ENCODE data around the gene SFTPB.
A peak's percentile ranks its signal among the peaks of the same experiment; 100 is the strongest.

The SFTPB gene

GRCh38 chr2:85684806-85685205, 16.8 kb upstream of the SFTPB start:
- H3K9ac ChIP-seq (ENCODE audit: low read length): no peak overlapping the region
- peaks cover 22% of the 10 kb centered on the region for H3K4me1 ChIP-seq (ENCODE audit: control insufficient read depth, insufficient read depth, low read length)
- no peak for DNase-seq (ENCODE audit: low read depth)

GRCh38 chr2:85684380-85684779, 16.4 kb upstream of the SFTPB start:
- Histone ChIP-seq H3K4me3 (ENCODE audit: low read length) (no peak overlapping the region), H3K36me3 (ENCODE audit: control insufficient read depth, insufficient read depth, low read length, severe bottlenecking) (no peaks in the 10 kb centered on the region), H3K4me1 (ENCODE audit: control insufficient read depth, insufficient read depth, low read length) (peaks cover 22% of the 10 kb centered on the region), H3K9ac (ENCODE audit: low read length) (no peak overlapping the region), H3K9me3 (ENCODE audit: control insufficient read depth, low read length) (no peaks in the 10 kb centered on the region), H3K27me3 (replicated peaks; ENCODE audit: control insufficient read depth, insufficient read depth, low read length) (no peaks in the 10 kb centered on the region)
- no peak for DNase-seq (ENCODE audit: low read depth)

More at GRCh38 chr2:85684806-85685205, 16.8 kb upstream of the SFTPB start:
- Histone ChIP-seq H3K36me3 (ENCODE audit: control insufficient read depth, insufficient read depth, low read length, severe bottlenecking) (no peaks in the 10 kb centered on the region), H3K4me3 (ENCODE audit: low read length) (no peak overlapping the region), H3K27me3 (replicated peaks; ENCODE audit: control insufficient read depth, insufficient read depth, low read length) (no peaks in the 10 kb centered on the region), H3K9me3 (ENCODE audit: control insufficient read depth, low read length) (no peaks in the 10 kb centered on the region)

GRCh38 chr2:85682378-85682777, 14.4 kb upstream of the SFTPB start:
- Histone ChIP-seq H3K4me1 (ENCODE audit: control insufficient read depth, insufficient read depth, low read length) (peaks cover 30% of the 10 kb centered on the region), H3K9ac (ENCODE audit: low read length) (no peak overlapping the region), H3K27me3 (replicated peaks; ENCODE audit: control insufficient read depth, insufficient read depth, low read length) (no peaks in the 10 kb centered on the region), H3K9me3 (ENCODE audit: control insufficient read depth, low read length) (no peaks in the 10 kb centered on the region), H3K4me3 (ENCODE audit: low read length) (no peak overlapping the region), H3K36me3 (ENCODE audit: control insufficient read depth, insufficient read depth, low read length, severe bottlenecking) (no peaks in the 10 kb centered on the region)
- no peak for DNase-seq (ENCODE audit: low read depth)

GRCh38 chr2:85681776-85682175, 13.8 kb upstream of the SFTPB start:
- Histone ChIP-seq H3K36me3 (ENCODE audit: control insufficient read depth, insufficient read depth, low read length, severe bottlenecking) (no peaks in the 10 kb centered on the region), H3K9me3 (ENCODE audit: control insufficient read depth, low read length) (no peaks in the 10 kb centered on the region), H3K4me1 (ENCODE audit: control insufficient read depth, insufficient read depth, low read length) (peaks cover 26% of the 10 kb centered on the region), H3K4me3 (ENCODE audit: low read length) (no peak overlapping the region), H3K9ac (ENCODE audit: low read length) (no peak overlapping the region), H3K27me3 (replicated peaks; ENCODE audit: control insufficient read depth, insufficient read depth, low read length) (no peaks in the 10 kb centered on the region)
- no peak for DNase-seq (ENCODE audit: low read depth)

- H3K36me3 ChIP-seq (ENCODE audit: control insufficient read depth, insufficient read depth, low read length, severe bottlenecking): no peaks in the 10 kb centered on the region
- no peaks in the 10 kb centered on the region for H3K9me3 ChIP-seq (ENCODE audit: control insufficient read depth, low read length)
- no peak for DNase-seq (ENCODE audit: low read depth)
- no peak overlapping the region for H3K9ac ChIP-seq (ENCODE audit: low read length)
- no peak overlapping the region for H3K4me3 ChIP-seq (ENCODE audit: low read length)
- H3K4me1 ChIP-seq (ENCODE audit: control insufficient read depth, insufficient read depth, low read length): peaks cover 30% of the 10 kb centered on the region
- no peaks in the 10 kb centered on the region for H3K27me3 ChIP-seq (replicated peaks; ENCODE audit: control insufficient read depth, insufficient read depth, low read length)
These were observed 13.4 kb upstream of the SFTPB start for GRCh38 chr2:85681372-85681763.

- peaks cover 32% of the 10 kb centered on the region for H3K4me1 ChIP-seq (ENCODE audit: control insufficient read depth, insufficient read depth, low read length)
- H3K36me3 ChIP-seq (ENCODE audit: control insufficient read depth, insufficient read depth, low read length, severe bottlenecking): no peaks in the 10 kb centered on the region
- no peak overlapping the region for H3K4me3 ChIP-seq (ENCODE audit: low read length)
- no peak overlapping the region for H3K9ac ChIP-seq (ENCODE audit: low read length)
- no peaks in the 10 kb centered on the region for H3K9me3 ChIP-seq (ENCODE audit: control insufficient read depth, low read length)
- DNase-seq (ENCODE audit: low read depth): no peak
- no peaks in the 10 kb centered on the region for H3K27me3 ChIP-seq (replicated peaks; ENCODE audit: control insufficient read depth, insufficient read depth, low read length)
These were observed 12.8 kb upstream of the SFTPB start for GRCh38 chr2:85680707-85681371.

DNA sequence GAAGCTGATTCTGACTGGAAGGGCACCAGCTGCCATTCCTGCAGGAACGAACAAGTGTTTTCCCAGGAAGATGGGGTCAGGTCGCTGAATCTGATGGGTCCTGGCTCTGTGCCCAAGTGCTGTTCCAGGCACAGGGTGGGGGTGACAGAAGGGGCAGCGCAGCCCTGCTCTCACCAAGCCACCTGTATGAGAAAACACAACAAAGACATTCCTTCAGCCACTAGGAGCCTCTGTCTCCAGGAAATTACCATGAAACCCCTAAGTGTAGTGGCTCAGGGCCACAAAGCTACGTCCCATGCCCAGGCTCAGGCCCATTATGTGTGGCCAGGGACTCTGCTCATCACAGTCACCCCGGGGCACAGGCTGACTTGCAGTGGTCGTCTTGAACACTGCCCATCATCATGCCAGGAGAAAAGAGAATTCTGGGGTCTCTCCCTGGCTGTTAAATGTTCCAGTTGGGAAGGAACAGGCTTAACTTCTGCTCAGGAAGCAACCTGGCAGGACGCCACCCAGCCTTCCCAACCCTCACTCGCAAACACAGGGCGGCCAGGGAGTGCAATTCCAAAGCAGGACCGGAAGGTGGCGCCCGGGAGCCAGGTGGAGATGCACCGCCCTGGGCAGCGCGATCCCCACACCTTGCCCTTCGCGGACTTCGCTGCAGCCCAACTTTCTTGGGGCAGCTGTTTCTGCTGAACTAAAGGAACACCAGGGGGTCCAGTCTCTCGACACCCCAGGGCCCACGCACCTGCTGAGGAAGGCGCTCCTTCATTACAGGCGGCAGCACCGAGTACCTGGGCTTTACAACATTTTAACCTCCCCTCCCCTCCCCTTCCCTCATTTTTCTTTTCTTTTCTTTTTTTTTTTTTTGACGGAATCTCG, 11.0 kb upstream of the SFTPB start:
- peak; percentile 86 for DNase-seq (ENCODE audit: low read depth)
- Histone ChIP-seq H3K9me3 (ENCODE audit: control insufficient read depth, low read length) (no peaks in the 10 kb centered on the region), H3K9ac (ENCODE audit: low read length) (no peak overlapping the region), H3K4me1 (ENCODE audit: control insufficient read depth, insufficient read depth, low read length) (peaks cover 46% of the 10 kb centered on the region), H3K4me3 (ENCODE audit: low read length) (no peak overlapping the region), H3K27me3 (replicated peaks; ENCODE audit: control insufficient read depth, insufficient read depth, low read length) (no peaks in the 10 kb centered on the region), H3K36me3 (ENCODE audit: control insufficient read depth, insufficient read depth, low read length, severe bottlenecking) (no peaks in the 10 kb centered on the region)

GRCh38 chr2:85678377-85678776, 10.4 kb upstream of the SFTPB start:
- DNase-seq (ENCODE audit: low read depth): no peak
- no peaks in the 10 kb centered on the region for H3K9me3 ChIP-seq (ENCODE audit: control insufficient read depth, low read length)
- no peak overlapping the region for H3K9ac ChIP-seq (ENCODE audit: low read length)
- H3K27me3 ChIP-seq (replicated peaks; ENCODE audit: control insufficient read depth, insufficient read depth, low read length): no peaks in the 10 kb centered on the region
- no peak overlapping the region for H3K4me3 ChIP-seq (ENCODE audit: low read length)
- peaks cover 52% of the 10 kb centered on the region for H3K4me1 ChIP-seq (ENCODE audit: control insufficient read depth, insufficient read depth, low read length)
- H3K36me3 ChIP-seq (ENCODE audit: control insufficient read depth, insufficient read depth, low read length, severe bottlenecking): no peaks in the 10 kb centered on the region

DNA sequence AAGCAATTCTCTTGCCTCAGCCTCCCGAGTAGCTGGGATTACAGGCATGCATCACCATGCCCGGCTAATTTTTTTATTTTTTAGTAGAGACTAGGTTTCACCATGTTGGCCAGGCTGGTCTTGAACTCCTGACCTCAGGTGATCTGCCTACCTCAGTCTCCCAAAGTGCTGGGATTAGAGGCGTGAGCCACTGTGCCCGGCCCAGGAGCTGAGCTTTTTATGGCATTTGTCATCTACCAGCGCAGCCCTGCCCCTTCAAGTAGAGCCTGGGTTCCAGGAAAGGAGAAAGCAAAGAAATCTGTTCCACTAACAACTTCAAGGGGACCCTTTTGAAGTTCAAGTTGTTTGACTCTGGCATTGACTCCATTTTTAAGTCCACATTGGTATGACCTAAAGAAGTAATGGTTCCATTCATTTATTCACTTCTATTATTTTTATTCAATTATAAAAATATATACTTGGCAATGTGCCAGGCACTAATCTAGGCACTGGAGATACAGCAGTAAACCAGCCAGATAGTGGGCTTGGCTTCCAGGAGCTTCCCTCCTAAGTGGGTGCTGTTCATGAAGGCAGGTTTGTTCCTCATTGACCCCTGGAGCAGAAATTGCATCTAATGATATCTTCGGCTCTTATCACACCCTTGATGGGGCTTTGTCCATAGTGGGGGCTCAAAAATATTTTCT, 8.0 kb upstream of the SFTPB start:
- H3K36me3 ChIP-seq (ENCODE audit: control insufficient read depth, insufficient read depth, low read length, severe bottlenecking): no peaks in the 10 kb centered on the region
- peaks cover 39% of the 10 kb centered on the region for H3K4me1 ChIP-seq (ENCODE audit: control insufficient read depth, insufficient read depth, low read length)
- no peaks in the 10 kb centered on the region for H3K9me3 ChIP-seq (ENCODE audit: control insufficient read depth, low read length)
- no peak overlapping the region for H3K4me3 ChIP-seq (ENCODE audit: low read length)
- DNase-seq (ENCODE audit: low read depth): no peak
- no peak overlapping the region for H3K9ac ChIP-seq (ENCODE audit: low read length)
- peaks cover 2% of the 10 kb centered on the region for H3K27me3 ChIP-seq (replicated peaks; ENCODE audit: control insufficient read depth, insufficient read depth, low read length)

GRCh38 chr2:85675427-85675826, 7.4 kb upstream of the SFTPB start:
- no peak overlapping the region for H3K9ac ChIP-seq (ENCODE audit: low read length)
- no peak for DNase-seq (ENCODE audit: low read depth)
- H3K27me3 ChIP-seq (replicated peaks; ENCODE audit: control insufficient read depth, insufficient read depth, low read length): peaks cover 2% of the 10 kb centered on the region
- no peaks in the 10 kb centered on the region for H3K36me3 ChIP-seq (ENCODE audit: control insufficient read depth, insufficient read depth, low read length, severe bottlenecking)
- peaks cover 36% of the 10 kb centered on the region for H3K4me1 ChIP-seq (ENCODE audit: control insufficient read depth, insufficient read depth, low read length)
- H3K4me3 ChIP-seq (ENCODE audit: low read length): no peak overlapping the region
- H3K9me3 ChIP-seq (ENCODE audit: control insufficient read depth, low read length): no peaks in the 10 kb centered on the region

- H3K9me3 ChIP-seq (ENCODE audit: control insufficient read depth, low read length): no peaks in the 10 kb centered on the region
- peaks cover 36% of the 10 kb centered on the region for H3K4me1 ChIP-seq (ENCODE audit: control insufficient read depth, insufficient read depth, low read length)
- peaks cover 2% of the 10 kb centered on the region for H3K27me3 ChIP-seq (replicated peaks; ENCODE audit: control insufficient read depth, insufficient read depth, low read length)
- no peak for DNase-seq (ENCODE audit: low read depth)
- no peak overlapping the region for H3K4me3 ChIP-seq (ENCODE audit: low read length)
- peak overlapping the region; percentile 26 for H3K9ac ChIP-seq (ENCODE audit: low read length)
- H3K36me3 ChIP-seq (ENCODE audit: control insufficient read depth, insufficient read depth, low read length, severe bottlenecking): no peaks in the 10 kb centered on the region
These were observed 6.4 kb upstream of the SFTPB start for GRCh38 chr2:85674417-85674816.

Data from adipocyte (in vitro differentiated cells).